HCT116 (cell line): ENCODE data around the gene TFIP11.

Experiments
- CEBPB ChIP-seq: IDR thresholded peaks from 2 replicates; pipeline ENCODE4 v1.6.1; 2012; ENCODE audit warnings: low read depth
- EZH2 ChIP-seq: fragments of 200-600 bp; sonication (generic); IDR thresholded peaks from 2 replicates; pipeline ENCODE4 v1.6.1; 2017; ENCODE audit warnings: antibody characterized with exemption, mixed run types
- EZH2phosphoT487 ChIP-seq: fragments of 200-600 bp; IDR thresholded peaks from 2 replicates; pipeline ENCODE4 v1.6.1; 2018; ENCODE audit warnings: antibody characterized with exemption, borderline replicate concordance
- POLR2A ChIP-seq: IDR thresholded peaks from 2 replicates; pipeline ENCODE4 v1.7.0; 2011; ENCODE audit warnings: borderline replicate concordance; ENCODE audit not compliant: insufficient read depth, insufficient read length; ENCODE audit errors: extremely low read depth
- POLR2AphosphoS5 ChIP-seq: IDR thresholded peaks from 2 replicates; pipeline ENCODE4 v1.6.1; 2011; ENCODE audit warnings: mild to moderate bottlenecking, low read depth, low read length, moderate library complexity
- SP1 ChIP-seq: IDR thresholded peaks from 2 replicates; pipeline ENCODE4 v1.6.1; 2012; ENCODE audit warnings: low read depth
- TCF7L2 ChIP-seq: IDR thresholded peaks from 2 replicates; pipeline ENCODE4 v1.7.0; 2011; ENCODE audit warnings: borderline replicate concordance, inconsistent platforms; ENCODE audit not compliant: insufficient read depth, insufficient read length; ENCODE audit errors: extremely low read depth
- YY1 ChIP-seq: IDR thresholded peaks from 2 replicates; pipeline ENCODE4 v1.6.1; 2011; ENCODE audit warnings: low read length, low read depth, moderate library complexity, mild to moderate bottlenecking; ENCODE audit not compliant: insufficient replicate concordance; ENCODE audit errors: extremely low read depth
- ZFX ChIP-seq: fragments of 450-650 bp; IDR thresholded peaks from 2 replicates; pipeline ENCODE4 v1.6.1; 2017
- ZNF274 ChIP-seq: fragments of 200-500 bp; sonication (Bioruptor generic); IDR thresholded peaks from 2 replicates; pipeline ENCODE4 v1.6.1; 2014; ENCODE audit warnings: mild to moderate bottlenecking, low read depth, low read length, inconsistent platforms
- TF ChIP-seq, protein P1 (sequence below), 3 experiments: fragments of 200-600 bp in 1 of 3; sonication (generic) in 1 of 3; IDR thresholded peaks in 2 of 3; conservative IDR thresholded peaks in 1 of 3; 2 replicates each; pipeline ENCODE4 v1.5.1; 2012 to 2017; ENCODE audit warnings: low read depth in 2 of 3, low read length in 2 of 3, antibody characterized with exemption in 1 of 3, borderline replicate concordance in 1 of 3, control low read depth in 1 of 3, mild to moderate bottlenecking in 1 of 3, mixed read lengths in 1 of 3, mixed run types in 1 of 3, moderate library complexity in 1 of 3; ENCODE audit not compliant: insufficient read depth in 1 of 3
- TF ChIP-seq, protein P2 (sequence below): IDR thresholded peaks from 2 replicates; pipeline ENCODE4 v1.6.1; 2012; ENCODE audit warnings: low read depth

DNA sequence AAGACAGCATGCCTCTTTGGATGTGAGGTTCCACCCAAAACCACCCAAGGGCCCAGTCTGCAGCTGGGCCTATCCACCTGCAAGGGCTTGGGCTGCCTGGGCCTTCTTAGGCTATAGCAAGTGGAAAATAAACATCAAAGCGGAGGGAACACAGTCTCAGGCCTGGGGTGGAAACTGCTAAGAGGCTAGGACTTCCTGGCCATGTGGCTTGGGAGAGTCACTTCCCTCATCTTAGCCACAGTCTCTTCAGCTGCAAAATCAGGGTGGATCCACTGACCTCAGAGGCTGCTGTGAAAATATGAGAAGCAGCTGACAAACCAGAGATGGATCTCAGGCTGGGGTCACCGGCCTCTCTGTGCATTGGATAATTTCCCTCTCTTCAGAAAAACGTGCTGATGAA lies 30.6 kb upstream of the TFIP11 start:
- TF ChIP-seq, protein P1, sequence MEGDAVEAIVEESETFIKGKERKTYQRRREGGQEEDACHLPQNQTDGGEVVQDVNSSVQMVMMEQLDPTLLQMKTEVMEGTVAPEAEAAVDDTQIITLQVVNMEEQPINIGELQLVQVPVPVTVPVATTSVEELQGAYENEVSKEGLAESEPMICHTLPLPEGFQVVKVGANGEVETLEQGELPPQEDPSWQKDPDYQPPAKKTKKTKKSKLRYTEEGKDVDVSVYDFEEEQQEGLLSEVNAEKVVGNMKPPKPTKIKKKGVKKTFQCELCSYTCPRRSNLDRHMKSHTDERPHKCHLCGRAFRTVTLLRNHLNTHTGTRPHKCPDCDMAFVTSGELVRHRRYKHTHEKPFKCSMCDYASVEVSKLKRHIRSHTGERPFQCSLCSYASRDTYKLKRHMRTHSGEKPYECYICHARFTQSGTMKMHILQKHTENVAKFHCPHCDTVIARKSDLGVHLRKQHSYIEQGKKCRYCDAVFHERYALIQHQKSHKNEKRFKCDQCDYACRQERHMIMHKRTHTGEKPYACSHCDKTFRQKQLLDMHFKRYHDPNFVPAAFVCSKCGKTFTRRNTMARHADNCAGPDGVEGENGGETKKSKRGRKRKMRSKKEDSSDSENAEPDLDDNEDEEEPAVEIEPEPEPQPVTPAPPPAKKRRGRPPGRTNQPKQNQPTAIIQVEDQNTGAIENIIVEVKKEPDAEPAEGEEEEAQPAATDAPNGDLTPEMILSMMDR (IDR thresholded peaks at IDR 0.05 in 2 of 3, conservative IDR thresholded peaks at IDR 0.05 in 1 of 3; ENCODE audit: borderline replicate concordance in 1 of 3, insufficient read depth in 1 of 3, low read depth in 2 of 3, low read length in 2 of 3): no peak
- TF ChIP-seq YY1 (no peak), CEBPB (no peak), EZH2 (no peak), POLR2A (no peak), POLR2AphosphoS5 (no peak), TCF7L2 (no peak), SP1 (no peak), ZNF274 (no peak), EZH2phosphoT487 (no peak), ZFX (no peak)
- TF ChIP-seq, protein P2, sequence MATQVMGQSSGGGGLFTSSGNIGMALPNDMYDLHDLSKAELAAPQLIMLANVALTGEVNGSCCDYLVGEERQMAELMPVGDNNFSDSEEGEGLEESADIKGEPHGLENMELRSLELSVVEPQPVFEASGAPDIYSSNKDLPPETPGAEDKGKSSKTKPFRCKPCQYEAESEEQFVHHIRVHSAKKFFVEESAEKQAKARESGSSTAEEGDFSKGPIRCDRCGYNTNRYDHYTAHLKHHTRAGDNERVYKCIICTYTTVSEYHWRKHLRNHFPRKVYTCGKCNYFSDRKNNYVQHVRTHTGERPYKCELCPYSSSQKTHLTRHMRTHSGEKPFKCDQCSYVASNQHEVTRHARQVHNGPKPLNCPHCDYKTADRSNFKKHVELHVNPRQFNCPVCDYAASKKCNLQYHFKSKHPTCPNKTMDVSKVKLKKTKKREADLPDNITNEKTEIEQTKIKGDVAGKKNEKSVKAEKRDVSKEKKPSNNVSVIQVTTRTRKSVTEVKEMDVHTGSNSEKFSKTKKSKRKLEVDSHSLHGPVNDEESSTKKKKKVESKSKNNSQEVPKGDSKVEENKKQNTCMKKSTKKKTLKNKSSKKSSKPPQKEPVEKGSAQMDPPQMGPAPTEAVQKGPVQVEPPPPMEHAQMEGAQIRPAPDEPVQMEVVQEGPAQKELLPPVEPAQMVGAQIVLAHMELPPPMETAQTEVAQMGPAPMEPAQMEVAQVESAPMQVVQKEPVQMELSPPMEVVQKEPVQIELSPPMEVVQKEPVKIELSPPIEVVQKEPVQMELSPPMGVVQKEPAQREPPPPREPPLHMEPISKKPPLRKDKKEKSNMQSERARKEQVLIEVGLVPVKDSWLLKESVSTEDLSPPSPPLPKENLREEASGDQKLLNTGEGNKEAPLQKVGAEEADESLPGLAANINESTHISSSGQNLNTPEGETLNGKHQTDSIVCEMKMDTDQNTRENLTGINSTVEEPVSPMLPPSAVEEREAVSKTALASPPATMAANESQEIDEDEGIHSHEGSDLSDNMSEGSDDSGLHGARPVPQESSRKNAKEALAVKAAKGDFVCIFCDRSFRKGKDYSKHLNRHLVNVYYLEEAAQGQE: no peak
